Measurements from ENCODE around the gene TAF1D.

- TF ChIP-seq POLR2A (IDR thresholded peaks at IDR 0.05; ENCODE audit: low read length) (no peak), GATA1 (IDR thresholded peaks at IDR 0.05; ENCODE audit: low read depth, low read length) (no peak)
Observed at GRCh38 chr11:93773601-93774200, 32.4 kb upstream of the TAF1D start.
